Muscle layer of duodenum (tissue), 2 donors: ENCODE results near the gene HCN4.

Experiments
- H3K27ac ChIP-seq: one replicate; pipeline ENCODE4 v1.7.0; 2013; ENCODE audit warnings: mild to moderate bottlenecking, low read length
- H3K27me3 ChIP-seq: one replicate; pipeline ENCODE4 v1.7.0; 2013; ENCODE audit warnings: low read depth, mild to moderate bottlenecking, control low read depth, low read length
- H3K36me3 ChIP-seq, 2 donors: one replicate each; pipeline ENCODE4 v1.7.0; 2013; ENCODE audit warnings: low read length in 2 of 2, control low read depth in 1 of 2, mild to moderate bottlenecking in 1 of 2; ENCODE audit not compliant: insufficient read depth in 2 of 2, control insufficient read depth in 1 of 2
- H3K4me1 ChIP-seq, 2 donors: one replicate each; pipeline ENCODE4 v1.7.0; 2013; ENCODE audit warnings: low read length in 2 of 2, mild to moderate bottlenecking in 2 of 2, control low read depth in 1 of 2, moderate library complexity in 1 of 2; ENCODE audit not compliant: insufficient read depth in 2 of 2, control insufficient read depth in 1 of 2
- H3K4me3 ChIP-seq, 2 donors: one replicate each; pipeline ENCODE4 v1.7.0; 2013; ENCODE audit warnings: low read length in 2 of 2, low read depth in 1 of 2, mild to moderate bottlenecking in 1 of 2
- H3K9me3 ChIP-seq, 2 donors: one replicate each; pipeline ENCODE4 v1.7.0; 2013; ENCODE audit warnings: low read length in 2 of 2, control low read depth in 1 of 2, mild to moderate bottlenecking in 1 of 2; ENCODE audit not compliant: control insufficient read depth in 1 of 2
- donor health status: healthy.

The HCN4 gene

GRCh38 chr15:73323374-73323955 lies 45.3 kb downstream of the HCN4 start:
- no peak overlapping the region for H3K27ac ChIP-seq
- H3K36me3 ChIP-seq: no peaks in the 10 kb centered on the region
- peaks cover 7% of the 10 kb centered on the region for H3K27me3 ChIP-seq
- no peaks in the 10 kb centered on the region for H3K4me1 ChIP-seq
- H3K9me3 ChIP-seq: no peaks in the 10 kb centered on the region
- no peak overlapping the region for H3K4me3 ChIP-seq

- no peaks in the 10 kb centered on the region for H3K9me3 ChIP-seq
- no peaks in the 10 kb centered on the region for H3K4me1 ChIP-seq
- no peaks in the 10 kb centered on the region for H3K36me3 ChIP-seq
- no peak overlapping the region for H3K27ac ChIP-seq
- no peak overlapping the region for H3K4me3 ChIP-seq
- peaks cover 7% of the 10 kb centered on the region for H3K27me3 ChIP-seq
Observed at GRCh38 chr15:73322665-73323373, 45.9 kb downstream of the HCN4 start.

GRCh38 chr15:73321496-73322450 lies 47.0 kb downstream of the HCN4 start:
- Histone ChIP-seq H3K27ac (no peak overlapping the region), H3K36me3 (no peaks in the 10 kb centered on the region), H3K27me3 (peaks cover 7% of the 10 kb centered on the region), H3K9me3 (no peaks in the 10 kb centered on the region), H3K4me1 (no peaks in the 10 kb centered on the region), H3K4me3 (no peak overlapping the region)

GRCh38 chr15:73320619-73321180 lies 48.1 kb downstream of the HCN4 start:
- Histone ChIP-seq H3K36me3 (no peaks in the 10 kb centered on the region), H3K4me1 (no peaks in the 10 kb centered on the region), H3K27ac (no peak overlapping the region), H3K27me3 (peaks cover 7% of the 10 kb centered on the region), H3K9me3 (no peaks in the 10 kb centered on the region), H3K4me3 (no peak overlapping the region)

GRCh38 chr15:73319460-73320245 lies 49.1 kb downstream of the HCN4 start:
- Histone ChIP-seq H3K4me1 (no peaks in the 10 kb centered on the region), H3K27me3 (peaks cover 7% of the 10 kb centered on the region)

GRCh38 chr15:73318463-73319351 lies 50.1 kb downstream of the HCN4 start:
- H3K27me3 ChIP-seq: peaks cover 7% of the 10 kb centered on the region
- H3K36me3 ChIP-seq: no peaks in the 10 kb centered on the region
- H3K27ac ChIP-seq: no peak overlapping the region
- no peaks in the 10 kb centered on the region for H3K9me3 ChIP-seq
- no peaks in the 10 kb centered on the region for H3K4me1 ChIP-seq
- H3K4me3 ChIP-seq: no peak overlapping the region

More at GRCh38 chr15:73319460-73320245, 49.1 kb downstream of the HCN4 start:
- no peaks in the 10 kb centered on the region for H3K36me3 ChIP-seq
- no peak overlapping the region for H3K4me3 ChIP-seq
- H3K9me3 ChIP-seq: no peaks in the 10 kb centered on the region
- H3K27ac ChIP-seq: no peak overlapping the region

GRCh38 chr15:73317651-73318462 lies 50.9 kb downstream of the HCN4 start:
- Histone ChIP-seq H3K4me3 (no peak overlapping the region), H3K27me3 (peaks cover 7% of the 10 kb centered on the region)

GRCh38 chr15:73313861-73314260 lies 54.9 kb downstream of the HCN4 start:
- H3K27me3 ChIP-seq: no peaks in the 10 kb centered on the region
- no peaks in the 10 kb centered on the region for H3K36me3 ChIP-seq
- H3K9me3 ChIP-seq: no peaks in the 10 kb centered on the region
- no peak overlapping the region for H3K27ac ChIP-seq
- no peak overlapping the region for H3K4me3 ChIP-seq
- no peaks in the 10 kb centered on the region for H3K4me1 ChIP-seq

More at GRCh38 chr15:73317651-73318462, 50.9 kb downstream of the HCN4 start:
- no peaks in the 10 kb centered on the region for H3K9me3 ChIP-seq
- H3K27ac ChIP-seq: no peak overlapping the region
- H3K4me1 ChIP-seq: no peaks in the 10 kb centered on the region
- H3K36me3 ChIP-seq: no peaks in the 10 kb centered on the region

GRCh38 chr15:73308305-73308704 lies 60.5 kb downstream of the HCN4 start:
- Histone ChIP-seq H3K4me3 (no peak overlapping the region), H3K4me1 (no peaks in the 10 kb centered on the region), H3K27me3 (no peaks in the 10 kb centered on the region), H3K36me3 (peaks cover 0 to 4% of the 10 kb centered on the region in 2 donors), H3K27ac (no peak overlapping the region), H3K9me3 (no peaks in the 10 kb centered on the region)
